ENCODE results near the gene TP53I13.

The TP53I13 gene

GRCh38 chr17:29594519-29595090, 26.1 kb downstream of the TP53I13 start:
- DNase-seq: no peak

DNA sequence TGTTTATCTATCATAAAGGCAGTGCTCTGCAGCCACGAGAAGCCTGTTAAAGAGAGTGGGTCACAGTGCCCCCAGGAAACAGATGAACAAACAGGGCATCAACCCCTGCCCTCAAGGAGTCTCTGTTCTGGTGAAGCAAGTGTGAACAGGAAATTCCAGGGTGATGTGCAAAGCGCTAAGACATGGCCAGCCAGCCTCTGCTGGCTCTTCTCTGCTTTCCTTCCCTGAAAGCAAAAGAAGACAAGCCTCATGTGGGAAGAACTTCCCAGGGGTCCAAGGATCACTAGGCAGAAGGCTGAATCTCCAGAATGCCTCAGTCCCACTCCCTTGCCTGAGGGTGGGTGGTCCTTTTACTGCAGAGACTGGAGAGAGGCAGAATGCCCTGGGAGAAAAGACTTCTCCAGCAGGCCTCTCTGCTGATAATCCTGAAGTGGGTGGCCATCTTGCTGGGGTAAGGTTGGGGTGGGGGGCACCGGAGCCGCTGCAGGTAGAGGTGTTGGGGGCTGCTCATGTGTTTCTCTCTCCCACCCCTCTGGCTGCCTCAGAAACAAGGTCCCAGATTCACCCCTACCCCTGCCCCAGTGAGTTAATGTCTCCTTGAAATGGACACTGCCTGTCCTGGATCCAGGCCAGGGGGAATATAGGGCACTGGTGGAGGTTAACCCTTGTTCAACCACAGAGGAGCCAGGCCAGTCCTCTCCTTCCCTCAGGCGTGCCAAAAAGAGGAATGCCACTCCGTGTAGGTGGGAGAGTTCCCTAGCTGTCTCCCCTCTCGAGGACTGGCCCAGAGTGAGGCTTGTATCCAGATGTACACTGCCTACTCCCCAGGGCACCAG, 26.8 kb downstream of the TP53I13 start:
- no peak for DNase-seq

DNA sequence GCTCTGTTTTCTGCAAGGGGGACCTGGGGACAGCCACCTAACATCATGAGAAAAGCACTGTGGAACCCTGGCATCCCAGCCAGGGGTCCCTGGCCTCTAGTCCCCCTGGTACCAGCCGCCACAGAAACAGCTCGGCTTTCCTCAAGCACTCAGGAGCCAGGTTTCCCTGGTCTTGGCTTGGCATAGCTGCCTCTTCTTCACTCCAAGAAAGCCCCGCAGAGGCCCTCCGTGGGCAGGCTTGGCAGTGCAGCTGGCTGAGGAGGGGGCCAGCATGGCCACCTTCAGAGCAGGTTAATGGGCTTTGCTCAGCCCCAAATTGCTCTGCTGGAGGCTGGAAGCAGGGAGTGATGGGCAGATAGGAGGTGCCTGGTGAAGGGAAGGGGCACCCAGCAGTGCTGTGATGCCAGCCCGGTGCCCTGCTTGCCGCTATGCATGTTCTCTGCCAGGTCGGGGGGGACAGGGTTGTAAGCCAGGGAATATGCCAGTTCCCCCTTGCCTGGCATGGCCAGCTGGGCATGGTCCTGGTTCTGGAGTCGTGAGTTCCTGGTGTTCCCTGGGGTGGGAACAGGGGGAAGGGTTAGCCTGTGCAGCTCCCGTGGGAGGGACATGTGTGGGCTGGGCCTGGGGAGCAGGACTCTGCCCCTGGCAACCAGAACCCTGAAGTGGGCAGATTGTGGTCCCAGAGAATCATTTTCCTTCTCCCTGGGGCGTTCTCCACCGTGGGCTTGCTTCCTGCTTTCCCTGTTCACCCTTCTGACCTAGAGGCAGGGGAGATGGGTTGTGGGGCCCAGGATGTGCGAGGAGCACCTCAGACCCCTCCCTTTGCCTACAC, 27.7 kb downstream of the TP53I13 start:
- DNase-seq: no peak

DNA sequence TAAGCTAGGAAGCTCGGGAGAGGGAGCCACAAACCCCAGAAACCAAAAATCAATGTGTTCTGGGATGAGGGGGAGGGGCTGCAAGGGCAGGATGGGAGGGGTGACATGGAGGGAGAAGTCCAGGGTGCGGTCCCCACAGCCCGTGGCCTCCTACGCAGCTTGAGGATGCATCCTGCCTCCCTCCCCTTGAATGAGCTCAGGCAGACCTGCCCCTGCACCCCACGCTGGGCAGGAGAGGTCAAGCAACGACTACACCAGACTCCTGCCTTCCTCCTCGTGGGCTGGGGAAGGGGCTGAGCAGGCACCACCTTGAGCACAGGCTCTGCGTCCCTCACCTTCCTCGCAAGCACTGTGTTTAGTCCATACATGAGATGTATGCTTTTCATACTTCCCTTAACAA, 28.3 kb downstream of the TP53I13 start:
- DNase-seq: no peak

DNA sequence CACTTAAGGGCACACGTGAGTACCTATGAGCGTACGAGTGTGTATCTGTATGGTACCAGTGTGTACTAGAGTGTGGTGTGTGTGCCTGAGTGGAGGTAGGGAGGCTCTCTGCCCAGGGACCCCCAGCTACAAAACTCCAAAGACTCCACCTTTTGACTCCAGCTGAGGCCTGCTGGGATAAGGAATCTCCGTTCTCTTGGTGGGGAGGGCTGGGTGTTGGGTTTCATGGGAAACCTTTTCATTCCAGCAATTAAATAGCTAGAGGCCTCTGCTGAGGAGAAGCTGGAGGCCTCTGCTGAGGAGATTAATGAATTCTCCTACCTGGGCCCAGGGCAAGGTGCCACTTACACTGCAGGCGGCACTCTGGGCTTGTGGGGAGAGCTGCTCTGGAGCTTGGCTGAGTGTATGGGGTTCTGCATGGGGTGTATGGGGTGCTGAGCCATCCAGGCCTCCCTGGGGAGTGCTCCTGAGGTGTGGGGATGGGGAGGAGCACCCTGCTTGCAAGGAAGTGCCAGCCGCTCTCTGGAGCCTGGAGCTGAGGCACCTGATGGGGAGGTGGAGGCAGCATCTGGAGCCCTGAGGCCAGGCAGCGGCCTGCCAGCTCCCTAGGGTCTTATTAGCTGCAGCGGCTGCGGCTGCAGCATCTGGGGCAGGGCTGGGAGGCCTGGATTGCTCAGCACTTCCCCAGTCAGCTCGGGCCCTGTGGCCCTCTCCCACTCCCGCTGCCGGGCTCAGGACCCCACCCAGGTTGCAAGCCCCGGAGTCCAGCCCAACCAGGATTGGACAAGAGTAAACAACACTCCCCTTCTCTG, 29.1 kb downstream of the TP53I13 start:
- no peak for DNase-seq

DNA sequence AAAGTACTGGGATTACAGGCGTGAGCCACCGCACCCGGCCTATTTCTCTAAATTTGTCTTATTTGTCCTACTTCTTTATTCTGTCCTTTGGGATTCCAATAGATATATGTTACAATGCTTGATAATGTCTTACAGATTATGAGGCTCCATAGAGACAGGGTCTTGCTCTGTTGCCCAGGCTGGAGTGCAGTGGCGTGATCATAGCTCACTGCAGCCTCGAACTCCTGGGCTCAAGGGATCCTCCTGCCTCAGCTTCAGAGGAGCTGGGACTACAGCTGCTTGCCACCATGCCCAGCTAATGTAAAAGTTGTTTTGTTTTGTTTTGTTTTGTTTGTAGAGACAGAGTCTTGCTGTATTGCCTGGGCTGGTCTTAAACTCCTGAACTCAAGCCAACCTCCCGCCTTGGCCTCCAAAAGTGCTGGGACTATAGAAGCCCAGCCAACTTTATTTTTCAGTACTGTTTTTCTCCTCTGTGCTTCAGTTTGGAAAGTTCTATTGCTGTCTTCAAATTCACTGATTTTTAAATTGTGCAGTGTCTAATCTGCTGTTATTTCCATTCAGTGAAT, 34.7 kb downstream of the TP53I13 start:
- no peak for DNase-seq

DNA sequence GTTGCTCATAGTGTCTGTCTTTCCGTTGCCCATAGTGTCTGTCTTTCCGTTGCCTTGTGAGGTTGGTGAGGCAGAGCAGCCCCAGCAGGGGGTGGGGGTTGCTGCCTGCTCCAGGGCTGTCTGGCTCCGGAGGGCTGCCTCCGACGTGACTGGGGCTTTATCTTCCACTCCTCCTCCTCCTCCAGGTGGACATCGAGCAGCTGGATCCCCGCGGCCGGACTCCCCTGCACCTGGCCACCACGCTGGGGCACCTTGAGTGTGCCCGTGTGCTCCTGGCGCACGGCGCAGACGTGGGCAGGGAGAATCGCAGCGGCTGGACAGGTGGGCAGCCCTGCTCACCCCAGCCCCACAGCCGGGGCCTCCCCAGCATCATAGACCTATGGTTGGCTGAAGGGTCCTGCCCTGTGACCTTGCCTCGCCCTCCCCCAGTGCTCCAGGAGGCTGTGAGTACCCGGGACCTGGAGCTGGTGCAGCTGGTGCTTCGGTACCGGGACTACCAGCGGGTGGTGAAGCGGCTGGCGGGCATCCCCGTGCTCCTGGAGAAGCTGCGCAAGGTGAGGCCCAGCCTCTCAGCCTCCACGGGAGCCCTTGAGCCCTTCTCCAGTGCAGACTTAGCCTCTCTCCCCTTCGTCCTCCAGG, 39.2 kb downstream of the TP53I13 start:
- no peak for DNase-seq

DNA sequence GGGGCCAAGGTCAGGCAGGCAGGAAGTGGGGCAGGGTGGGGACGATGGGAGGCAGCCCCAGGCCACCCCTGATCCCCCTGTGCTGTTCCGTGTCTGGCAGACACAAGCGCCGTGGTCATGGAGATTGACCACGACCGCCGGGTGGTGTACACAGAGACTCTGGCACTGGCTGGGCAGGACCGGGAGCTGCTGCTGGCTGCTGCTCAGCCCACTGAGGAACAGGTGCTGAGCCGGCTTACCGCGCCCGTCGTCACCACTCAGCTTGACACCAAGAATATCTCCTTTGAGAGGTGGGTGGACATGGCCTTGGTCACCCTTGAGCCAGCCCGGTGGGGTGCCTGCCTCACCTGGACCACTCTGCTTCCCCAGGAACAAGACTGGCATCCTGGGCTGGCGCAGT, 40.5 kb downstream of the TP53I13 start:
- DNase-seq: no peak

DNA sequence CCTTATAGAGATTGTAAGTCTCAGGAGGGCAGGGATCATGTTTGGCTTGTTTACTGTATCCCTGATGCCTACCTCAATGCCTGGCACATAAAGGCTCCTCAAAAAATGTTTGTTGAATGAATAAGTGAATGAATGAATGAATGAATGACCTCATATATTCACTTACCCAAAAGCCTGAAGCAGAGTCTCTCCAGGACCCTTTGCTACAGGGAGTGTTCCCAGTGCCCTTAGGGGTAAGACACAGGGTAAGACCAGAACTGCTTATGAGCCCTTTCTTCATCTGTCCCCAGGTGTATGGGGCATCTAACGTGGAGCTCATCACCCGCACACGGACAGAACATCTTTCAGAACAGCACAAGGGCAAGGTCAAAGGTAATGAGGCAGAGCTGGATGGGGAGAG, 41.9 kb downstream of the TP53I13 start:
- DNase-seq: no peak

GRCh38 chr17:29611351-29612093, 43.0 kb downstream of the TP53I13 start:
- DNase-seq: no peak

- no peak for DNase-seq
Observed at GRCh38 chr17:29612094-29612403, 43.5 kb downstream of the TP53I13 start.

DNA sequence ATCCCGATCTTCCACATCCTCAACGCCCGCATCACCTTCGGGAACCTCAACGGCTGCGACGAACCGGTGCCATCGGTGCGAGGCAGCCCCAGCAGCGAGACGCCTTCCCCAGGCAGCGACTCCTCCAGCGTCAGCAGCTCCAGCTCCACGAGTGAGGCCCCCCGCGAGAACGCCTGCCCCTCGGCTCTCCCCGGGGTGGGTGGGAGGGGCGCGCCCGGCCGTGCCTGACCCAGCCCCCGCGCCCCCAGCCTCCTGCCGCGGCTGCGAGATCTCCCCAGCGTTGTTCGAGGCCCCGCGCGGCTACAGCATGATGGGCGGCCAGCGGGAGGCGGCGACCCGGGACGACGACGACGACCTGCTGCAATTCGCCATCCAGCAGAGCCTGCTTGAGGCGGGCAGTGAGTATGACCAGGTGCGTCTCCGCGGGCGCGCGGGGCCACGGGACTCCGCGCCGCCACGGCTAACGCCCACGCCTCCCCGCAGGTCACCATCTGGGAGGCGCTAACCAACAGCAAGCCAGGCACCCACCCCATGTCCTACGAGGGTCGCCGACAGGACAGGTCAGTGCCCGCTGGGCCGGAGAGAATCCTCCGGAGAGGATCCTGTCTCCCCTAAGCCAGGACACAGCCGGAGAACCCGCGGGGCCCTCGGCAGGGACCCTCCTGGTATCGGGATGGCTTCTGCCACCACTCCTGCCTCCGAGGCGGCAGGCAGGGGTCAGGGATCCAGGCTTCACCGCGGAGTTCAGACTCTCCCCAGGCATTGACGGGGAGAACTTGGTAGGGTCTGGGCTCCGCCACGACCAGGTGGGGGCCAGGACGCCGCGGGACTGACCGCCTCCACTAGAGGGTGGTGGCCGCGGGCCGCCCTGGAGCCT, 44.1 kb downstream of the TP53I13 start:
- no peak for DNase-seq

GRCh38 chr17:29613352-29613837, 44.9 kb downstream of the TP53I13 start:
- peak; percentile 89 for DNase-seq

DNA sequence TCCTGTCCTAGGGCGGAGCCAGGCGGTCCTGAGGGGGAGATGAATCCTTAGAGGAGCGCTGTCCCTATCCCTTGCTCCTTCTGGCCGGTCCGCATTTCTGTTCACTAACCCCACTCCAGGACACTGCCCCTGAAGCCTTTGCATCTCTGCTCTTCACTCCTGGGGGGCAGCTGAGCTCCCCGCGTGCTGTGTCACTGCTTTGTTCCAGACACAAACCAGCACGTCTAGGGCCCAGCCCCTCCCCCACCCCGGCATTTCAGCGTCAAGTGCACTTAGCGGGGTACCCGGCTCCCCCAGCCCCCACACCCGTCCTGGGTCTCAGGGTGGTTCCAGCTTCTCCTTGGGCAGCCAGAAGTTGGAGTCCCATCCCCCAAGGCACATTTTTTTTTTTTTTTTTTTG, 45.4 kb downstream of the TP53I13 start:
- no peak for DNase-seq

GRCh38 chr17:29614349-29615047, 46.0 kb downstream of the TP53I13 start:
- no peak for DNase-seq

- peak; percentile 85 for DNase-seq
Observed at GRCh38 chr17:29615048-29615385, 46.5 kb downstream of the TP53I13 start.

DNA sequence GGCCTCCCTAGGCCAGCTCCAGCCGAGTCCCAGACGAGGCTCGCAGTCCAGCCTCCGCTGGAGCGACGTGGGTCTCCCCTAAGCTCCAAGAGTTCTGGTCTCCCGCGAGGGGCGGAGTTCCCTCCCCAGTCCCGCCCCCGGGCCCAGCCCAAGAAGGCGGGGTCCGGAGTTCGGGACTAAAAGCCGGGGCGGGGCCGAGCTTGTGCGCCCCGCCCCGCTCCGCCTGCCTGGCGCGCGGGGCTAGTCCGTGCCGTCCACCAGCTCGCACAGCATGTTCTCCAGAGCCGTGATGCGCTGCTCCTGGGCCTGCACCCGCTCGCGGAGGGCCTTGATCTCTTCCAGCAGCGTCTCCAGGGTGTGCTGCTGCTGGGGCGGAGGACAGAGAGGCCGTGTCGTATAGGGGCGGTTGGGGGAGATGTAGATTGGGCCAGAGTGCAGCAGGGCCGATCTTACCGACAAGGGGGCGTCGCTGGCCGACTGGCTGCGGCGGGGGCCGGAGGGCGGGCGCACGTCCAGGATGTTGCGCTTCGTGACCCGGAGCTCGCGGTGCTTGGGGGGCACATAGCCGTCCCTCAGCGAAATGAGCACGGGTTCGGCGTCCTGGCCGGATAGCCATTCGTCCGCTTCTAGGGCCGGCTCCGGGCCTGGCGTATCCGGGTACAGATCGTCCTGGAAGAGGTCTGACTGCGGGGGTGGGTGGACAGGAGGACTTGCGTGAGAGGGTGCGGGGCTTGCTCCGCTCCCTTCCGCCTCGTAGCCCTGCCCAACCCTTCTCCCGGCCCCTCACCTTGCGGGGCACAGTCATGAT, 47.2 kb downstream of the TP53I13 start:
- DNase-seq: peak; percentile 78

DNA sequence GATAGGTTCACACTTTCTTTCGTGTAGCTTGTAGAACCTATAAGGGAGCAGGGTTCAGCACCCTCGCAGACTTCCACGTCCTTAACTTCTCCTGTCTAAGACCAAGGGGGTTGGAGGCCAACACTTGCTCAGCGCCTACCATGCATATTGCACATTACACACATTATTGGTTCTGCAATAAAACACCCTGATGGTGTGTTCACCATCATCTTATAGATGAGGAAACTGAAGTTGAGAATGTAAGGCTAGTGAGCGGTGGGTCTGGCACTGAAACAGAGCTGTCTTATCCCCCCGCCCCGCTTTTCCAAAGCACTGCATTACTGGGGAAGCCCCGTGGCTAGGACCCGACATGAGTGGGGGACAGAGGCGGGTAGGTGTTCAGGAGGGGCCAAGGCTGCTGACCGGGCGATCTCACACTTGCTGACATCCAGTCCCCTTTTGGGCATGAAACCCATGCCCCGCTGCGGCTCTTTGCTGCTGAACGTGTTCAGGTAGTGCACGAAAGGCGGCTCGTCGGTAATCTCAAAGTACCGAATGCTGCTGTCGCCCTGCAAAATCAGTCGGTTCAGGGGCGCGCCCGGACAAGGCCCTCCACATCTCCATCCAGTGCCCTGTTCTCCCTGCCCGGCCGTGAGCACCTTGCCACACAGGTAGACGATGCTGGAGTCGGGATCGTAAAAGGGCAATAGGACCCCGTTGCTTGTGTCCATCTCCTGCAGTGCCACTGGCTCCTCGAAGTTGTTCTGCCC, 48.0 kb downstream of the TP53I13 start:
- no peak for DNase-seq

Measured in CD4-positive, alpha-beta T cell treated with Interleukin-4 for 4 hours (primary cell).